ENCODE results near the gene KCTD13. TPM values are rescaled to one million over a fixed set of nuclear protein-coding genes. Genes with fewer than 3 reads are reported as not detected.

Gene KCTD13
- 51.4 and 58.8 TPM in 2 replicates for total RNA-seq

GRCh38 chr16:29925781-29926710 lies at the start of gene KCTD13:
KCTD13 (minus strand) TSS chr16:29926226; CDS start chr16:29926033, 193 bp downstream.
- no peaks in the 10 kb centered on the region for H3K9me3 Mint-ChIP-seq
- peak within 1 kb of the TSS; percentile 91 for H3K4me3 Mint-ChIP-seq
- DNase-seq: peak; percentile 99
- H3K36me3 Mint-ChIP-seq (ENCODE audit: low read depth): peaks cover 24% of the 10 kb centered on the region
- peaks cover 34% of the 10 kb centered on the region for H3K4me1 Mint-ChIP-seq
- intact Hi-C loops (cut with micrococcal nuclease): loop anchor here (1.0 to 10.0 kb wide), 6 partner anchors 26 to 121 kb away; partner anchors contain the start of genes ASPHD1, CDIPT, INO80E and MAZ
- no peaks in the 10 kb centered on the region for H3K27me3 Mint-ChIP-seq
- H3K27ac Mint-ChIP-seq: peak within 1 kb of the TSS; percentile 95

GRCh38 chr16:29975134-29975538 lies 49.1 kb upstream of the KCTD13 start:
- DNase-seq: no peak
- H3K36me3 Mint-ChIP-seq (ENCODE audit: low read depth): peaks cover 30% of the 10 kb centered on the region
- intact Hi-C loops (cut with micrococcal nuclease): loop anchor here (10.0 kb wide), 1 partner anchor 110 kb away; the partner anchor contains the start of gene CDIPT

GRCh38 chr16:29974291-29975133 lies 48.5 kb upstream of the KCTD13 start:
- intact Hi-C loops (cut with micrococcal nuclease): loop anchor here (10.0 kb wide), 1 partner anchor 110 kb away; the partner anchor contains the start of gene CDIPT
- Mint-ChIP-seq H3K36me3 (ENCODE audit: low read depth) (peaks cover 28% of the 10 kb centered on the region), H3K9me3 (no peaks in the 10 kb centered on the region), H3K4me3 (peak overlapping the region; percentile 91), H3K27ac (peak overlapping the region; percentile 80), H3K4me1 (peaks cover 30% of the 10 kb centered on the region), H3K27me3 (no peaks in the 10 kb centered on the region)
- DNase-seq: peak; percentile 72

More at GRCh38 chr16:29975134-29975538, 49.1 kb upstream of the KCTD13 start:
- no peaks in the 10 kb centered on the region for H3K9me3 Mint-ChIP-seq
- H3K27ac Mint-ChIP-seq: peak overlapping the region; percentile 80
- peak overlapping the region; percentile 91 for H3K4me3 Mint-ChIP-seq
- H3K4me1 Mint-ChIP-seq: peaks cover 30% of the 10 kb centered on the region
- no peaks in the 10 kb centered on the region for H3K27me3 Mint-ChIP-seq

GRCh38 chr16:29973384-29974246 lies 47.6 kb upstream of the KCTD13 start, which contains the start of gene TAOK2:
TAOK2 (plus strand) TSS chr16:29973868; CDS start chr16:29977773, 3,905 bp downstream.
- DNase-seq: peak; percentile 99
- Mint-ChIP-seq H3K27ac (peak within 1 kb of the TSS; percentile 95), H3K4me3 (peak within 1 kb of the TSS; percentile 91), H3K36me3 (ENCODE audit: low read depth) (peaks cover 27% of the 10 kb centered on the region), H3K9me3 (no peaks in the 10 kb centered on the region), H3K27me3 (no peaks in the 10 kb centered on the region), H3K4me1 (peaks cover 30% of the 10 kb centered on the region)
- intact Hi-C loops (cut with micrococcal nuclease): loop anchor here (1.0 to 10.0 kb wide), 5 partner anchors 11 to 157 kb away; partner anchors contain the start of genes CDIPT, INO80E, KCTD13 and PAGR1

GRCh38 chr16:29972992-29973383 lies 47.0 kb upstream of the KCTD13 start:
- Mint-ChIP-seq H3K27ac (peak overlapping the region; percentile 95), H3K4me1 (peaks cover 30% of the 10 kb centered on the region), H3K9me3 (no peaks in the 10 kb centered on the region), H3K27me3 (no peaks in the 10 kb centered on the region), H3K36me3 (ENCODE audit: low read depth) (peaks cover 26% of the 10 kb centered on the region), H3K4me3 (peak overlapping the region; percentile 91)
- intact Hi-C loops (cut with micrococcal nuclease): loop anchor here (1.0 to 10.0 kb wide), 5 partner anchors 11 to 156 kb away; partner anchors contain the start of genes CDIPT, INO80E, KCTD13 and PAGR1
- DNase-seq: no peak

- peak; percentile 61 for DNase-seq
- peak overlapping the region; percentile 23 for H3K27ac Mint-ChIP-seq
- H3K36me3 Mint-ChIP-seq (ENCODE audit: low read depth): peaks cover 22% of the 10 kb centered on the region
- peak overlapping the region; percentile 9 for H3K4me3 Mint-ChIP-seq
- H3K9me3 Mint-ChIP-seq: no peaks in the 10 kb centered on the region
- peaks cover 30% of the 10 kb centered on the region for H3K4me1 Mint-ChIP-seq
- intact Hi-C loops (cut with micrococcal nuclease): loop anchor here (2.0 to 10.0 kb wide), 2 partner anchors 108 to 156 kb away; partner anchors contain the start of genes CDIPT and PAGR1
- no peaks in the 10 kb centered on the region for H3K27me3 Mint-ChIP-seq
These were observed 46.5 kb upstream of the KCTD13 start for GRCh38 chr16:29972500-29972899.

GRCh38 chr16:29971304-29971703 lies 45.3 kb upstream of the KCTD13 start:
- intact Hi-C loops (cut with micrococcal nuclease): loop anchor here (10.0 kb wide), 1 partner anchor 107 kb away; the partner anchor contains the start of gene CDIPT
- peaks cover 23% of the 10 kb centered on the region for H3K4me1 Mint-ChIP-seq
- DNase-seq: no peak
- H3K9me3 Mint-ChIP-seq: no peaks in the 10 kb centered on the region
- H3K4me3 Mint-ChIP-seq: no peak overlapping the region
- H3K27me3 Mint-ChIP-seq: no peaks in the 10 kb centered on the region
- no peak overlapping the region for H3K27ac Mint-ChIP-seq
- H3K36me3 Mint-ChIP-seq (ENCODE audit: low read depth): peaks cover 22% of the 10 kb centered on the region

- no peak for DNase-seq
- H3K9me3 Mint-ChIP-seq: no peaks in the 10 kb centered on the region
- intact Hi-C loops (cut with micrococcal nuclease): no loop called here
- peaks cover 3% of the 10 kb centered on the region for H3K4me1 Mint-ChIP-seq
- peaks cover 29% of the 10 kb centered on the region for H3K36me3 Mint-ChIP-seq (ENCODE audit: low read depth)
- H3K27me3 Mint-ChIP-seq: no peaks in the 10 kb centered on the region
- no peak overlapping the region for H3K4me3 Mint-ChIP-seq
- no peak overlapping the region for H3K27ac Mint-ChIP-seq
These were observed 42.2 kb upstream of the KCTD13 start for GRCh38 chr16:29968205-29968604.

GRCh38 chr16:29963021-29963743 lies 37.2 kb upstream of the KCTD13 start:
- peak overlapping the region; percentile 92 for H3K4me3 Mint-ChIP-seq
- H3K4me1 Mint-ChIP-seq: peaks cover 15% of the 10 kb centered on the region
- peaks cover 10% of the 10 kb centered on the region for H3K36me3 Mint-ChIP-seq (ENCODE audit: low read depth)
- intact Hi-C loops (cut with micrococcal nuclease): no loop called here
- H3K27me3 Mint-ChIP-seq: no peaks in the 10 kb centered on the region
- no peaks in the 10 kb centered on the region for H3K9me3 Mint-ChIP-seq
- DNase-seq: peak; percentile 64
- peak overlapping the region; percentile 87 for H3K27ac Mint-ChIP-seq

- no peak for DNase-seq
- H3K9me3 Mint-ChIP-seq: no peaks in the 10 kb centered on the region
- H3K36me3 Mint-ChIP-seq (ENCODE audit: low read depth): peaks cover 10% of the 10 kb centered on the region
- intact Hi-C loops (cut with micrococcal nuclease): loop anchor here (1.0 kb wide), 2 partner anchors 11 to 34 kb away; partner anchors contain the start of genes INO80E and TAOK2
- no peaks in the 10 kb centered on the region for H3K27me3 Mint-ChIP-seq
- peak overlapping the region; percentile 92 for H3K4me3 Mint-ChIP-seq
- H3K27ac Mint-ChIP-seq: peak overlapping the region; percentile 87
- peaks cover 15% of the 10 kb centered on the region for H3K4me1 Mint-ChIP-seq
These were observed 36.4 kb upstream of the KCTD13 start for GRCh38 chr16:29962344-29962994.

- DNase-seq: peak; percentile 99
- Mint-ChIP-seq H3K36me3 (ENCODE audit: low read depth) (peaks cover 10% of the 10 kb centered on the region), H3K4me1 (peaks cover 15% of the 10 kb centered on the region), H3K27ac (peak within 1 kb of the TSS; percentile 87), H3K9me3 (no peaks in the 10 kb centered on the region), H3K4me3 (peak within 1 kb of the TSS; percentile 92), H3K27me3 (no peaks in the 10 kb centered on the region)
- intact Hi-C loops (cut with micrococcal nuclease): loop anchor here (1.0 kb wide), 3 partner anchors 12 to 36 kb away; partner anchors contain the start of genes INO80E and TAOK2
These were observed 35.7 kb upstream of the KCTD13 start, which contains the start of gene TMEM219 for GRCh38 chr16:29961479-29962343. TMEM219 (plus strand) TSS chr16:29962079; CDS start chr16:29963144, 1,065 bp downstream.
